ENCODE measurements around the gene HOXA6.

DNA sequence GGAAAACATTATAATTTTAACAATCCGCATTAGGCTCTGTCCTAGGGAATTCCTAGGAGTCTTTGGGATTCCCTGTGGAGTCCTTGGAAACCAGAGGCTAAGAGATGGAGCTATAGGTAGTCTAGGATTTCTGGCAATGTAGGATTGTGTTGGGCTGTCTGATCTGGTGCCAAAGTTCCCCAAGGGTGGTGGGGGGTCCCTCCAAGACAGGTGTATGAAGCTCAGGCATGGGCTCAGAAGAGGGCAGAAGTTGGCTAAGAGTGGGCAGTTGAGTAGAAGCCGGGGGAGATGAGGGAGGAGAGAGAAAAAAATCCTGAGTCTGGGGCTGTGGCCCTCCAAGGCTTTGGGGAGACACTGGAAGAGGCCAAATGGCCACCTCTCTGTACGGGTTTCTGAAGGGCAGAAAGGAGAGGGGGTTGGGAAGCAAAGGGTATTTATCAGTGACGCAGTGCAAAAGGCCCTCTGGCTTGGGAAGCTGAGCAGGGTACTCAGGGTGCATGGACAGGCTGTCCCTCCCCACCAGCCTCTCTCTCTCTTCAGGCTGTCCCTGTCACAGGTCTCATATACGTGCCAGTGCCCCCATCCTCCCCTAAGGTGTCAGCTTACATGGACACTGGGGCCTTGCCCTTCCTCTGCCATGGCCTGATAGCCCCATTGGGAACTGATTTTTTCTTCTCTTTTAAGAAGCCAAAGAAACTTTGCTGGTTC lies 929 bp downstream of the HOXA6 start:
- TF ChIP-seq ZNF512 (CRISPR knock-in tag; IDR thresholded peaks at IDR 0.05; ENCODE audit: borderline replicate concordance): no peak
- TF ChIP-seq, protein P1, sequence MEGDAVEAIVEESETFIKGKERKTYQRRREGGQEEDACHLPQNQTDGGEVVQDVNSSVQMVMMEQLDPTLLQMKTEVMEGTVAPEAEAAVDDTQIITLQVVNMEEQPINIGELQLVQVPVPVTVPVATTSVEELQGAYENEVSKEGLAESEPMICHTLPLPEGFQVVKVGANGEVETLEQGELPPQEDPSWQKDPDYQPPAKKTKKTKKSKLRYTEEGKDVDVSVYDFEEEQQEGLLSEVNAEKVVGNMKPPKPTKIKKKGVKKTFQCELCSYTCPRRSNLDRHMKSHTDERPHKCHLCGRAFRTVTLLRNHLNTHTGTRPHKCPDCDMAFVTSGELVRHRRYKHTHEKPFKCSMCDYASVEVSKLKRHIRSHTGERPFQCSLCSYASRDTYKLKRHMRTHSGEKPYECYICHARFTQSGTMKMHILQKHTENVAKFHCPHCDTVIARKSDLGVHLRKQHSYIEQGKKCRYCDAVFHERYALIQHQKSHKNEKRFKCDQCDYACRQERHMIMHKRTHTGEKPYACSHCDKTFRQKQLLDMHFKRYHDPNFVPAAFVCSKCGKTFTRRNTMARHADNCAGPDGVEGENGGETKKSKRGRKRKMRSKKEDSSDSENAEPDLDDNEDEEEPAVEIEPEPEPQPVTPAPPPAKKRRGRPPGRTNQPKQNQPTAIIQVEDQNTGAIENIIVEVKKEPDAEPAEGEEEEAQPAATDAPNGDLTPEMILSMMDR (IDR thresholded peaks at IDR 0.05): no peak
- TF ChIP-seq ESRRA (CRISPR knock-in tag; IDR thresholded peaks at IDR 0.05; ENCODE audit: borderline replicate concordance): no peak
- no peak for TF ChIP-seq USF2 (CRISPR knock-in tag; IDR thresholded peaks at IDR 0.05)
- TF ChIP-seq CREM (CRISPR knock-in tag; IDR thresholded peaks at IDR 0.05): no peak
- TF ChIP-seq ZNF281 (CRISPR knock-in tag; IDR thresholded peaks at IDR 0.05): no peak
- no peak for TF ChIP-seq ATF3 (CRISPR knock-in tag; conservative IDR thresholded peaks at IDR 0.05)
- TF ChIP-seq CREB1 (CRISPR knock-in tag; IDR thresholded peaks at IDR 0.05): no peak
